Measurements from ENCODE around the gene PSMD2. TPM values are rescaled to one million over a fixed set of nuclear protein-coding genes. Genes with fewer than 3 reads are reported as not detected.

Gene PSMD2
- total RNA-seq, 2 experiments from 2014 or later: 207 to 236 TPM

DNA sequence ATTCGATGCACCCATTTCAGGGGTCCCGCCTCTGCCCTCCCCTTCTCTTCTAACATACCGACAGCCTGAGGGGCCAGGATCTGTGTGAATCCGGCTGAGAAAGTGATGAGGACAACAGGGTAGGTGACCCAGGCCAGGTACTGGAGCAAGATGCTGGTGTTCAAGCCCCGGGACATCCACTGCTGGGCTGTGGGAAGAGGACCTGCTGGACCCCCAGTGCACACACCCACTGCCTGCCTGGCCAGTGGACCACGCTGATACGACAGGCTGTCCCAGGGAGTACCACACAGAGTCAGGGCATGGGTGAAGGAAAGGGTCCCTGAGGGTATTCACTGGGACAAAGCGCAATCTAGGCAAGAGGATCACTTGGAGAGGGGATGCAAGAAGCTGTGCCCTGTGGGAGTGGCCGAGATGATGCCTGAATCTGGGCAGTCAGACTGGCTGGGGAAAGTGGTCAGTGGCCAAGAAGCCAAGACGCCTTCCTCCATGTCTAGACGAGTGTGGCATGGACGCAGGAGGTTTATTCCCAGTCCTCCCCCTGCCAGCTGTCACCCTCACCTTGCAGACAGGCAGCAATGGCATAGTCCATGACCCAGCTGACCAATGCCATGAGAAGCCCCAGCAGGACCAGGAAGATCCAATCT, 59.2 kb downstream of the PSMD2 start:
- Mint-ChIP-seq H3K27ac (no peak overlapping the region), H3K4me3 (no peak overlapping the region), H3K9me3 (ENCODE audit: low read depth) (no peaks in the 10 kb centered on the region), H3K36me3 (ENCODE audit: low read depth) (peaks cover 5% of the 10 kb centered on the region), H3K4me1 (peaks cover 6% of the 10 kb centered on the region), H3K27me3 (no peaks in the 10 kb centered on the region)
- no peak for ATAC-seq
- no peak for DNase-seq
- intact Hi-C loops (cut with DNase I, micrococcal nuclease): no loop called here
- POLR2A ChIA-PET: no interaction called here
- CTCF ChIA-PET: interaction anchor here (0.6 to 1.4 kb wide), 3 partner anchors 11 to 45 kb away, joined by 3 read pairs; no protein-coding TSS in a partner anchor

Other genes starting within 250 kb of the PSMD2 start
- gene HTR3C, start 246.2 kb upstream of the PSMD2 start, total RNA-seq: not detected
- gene HTR3E, start 202.2 kb upstream of the PSMD2 start, total RNA-seq: not detected
- gene EIF2B5, start 163.9 kb upstream of the PSMD2 start, total RNA-seq: 10 to 100 TPM; 46.4 to 60.6 TPM
- 10 to 100 TPM; 24.9 to 29.6 TPM for gene DVL3, start 143.9 kb upstream of the PSMD2 start, total RNA-seq
- gene AP2M1, start 124.4 kb upstream of the PSMD2 start, total RNA-seq: 100 to 1,000 TPM; 192 to 204 TPM
- gene ABCF3, start 113.0 kb upstream of the PSMD2 start, total RNA-seq: 10 to 100 TPM; 58.2 to 66.2 TPM
- gene VWA5B2, start 69.7 kb upstream of the PSMD2 start, total RNA-seq: not detected
- 10 to 100 TPM; 39.9 to 40.9 TPM for gene ALG3, start 50.3 kb upstream of the PSMD2 start, total RNA-seq
- 1 to 10 TPM; 4.8 to 5.8 TPM for gene EEF1AKMT4, start 49.6 kb upstream of the PSMD2 start, total RNA-seq
- under 1 TPM; 0.18 to 0.25 TPM for gene CAMK2N2, start 37.7 kb upstream of the PSMD2 start, total RNA-seq
- gene ECE2, start 23.2 kb upstream of the PSMD2 start, total RNA-seq: not detected
- gene EIF4G1, start 15.4 kb downstream of the PSMD2 start, total RNA-seq: 100 to 1,000 TPM; 479 to 556 TPM
- gene FAM131A, start 38.4 kb downstream of the PSMD2 start, total RNA-seq: 1 to 10 TPM; 3.7 to 4.5 TPM
- gene CLCN2, start 62.4 kb downstream of the PSMD2 start, total RNA-seq: 1 to 10 TPM; 4.6 to 4.7 TPM
- 100 to 1,000 TPM; 130 to 143 TPM for gene POLR2H, start 62.5 kb downstream of the PSMD2 start, total RNA-seq
- gene THPO, start 79.0 kb downstream of the PSMD2 start, total RNA-seq: not detected
- under 1 TPM in 1 of 2 experiments, not detected in 1; 0.23 TPM for gene CHRD, start 80.8 kb downstream of the PSMD2 start, total RNA-seq